ENCODE measurements around the gene ADRM1. TPM values are rescaled to one million over a fixed set of nuclear protein-coding genes. Genes with fewer than 3 reads are reported as not detected.
A peak's percentile ranks its signal among the peaks of the same experiment; 100 is the strongest.

Gene ADRM1, protein sequence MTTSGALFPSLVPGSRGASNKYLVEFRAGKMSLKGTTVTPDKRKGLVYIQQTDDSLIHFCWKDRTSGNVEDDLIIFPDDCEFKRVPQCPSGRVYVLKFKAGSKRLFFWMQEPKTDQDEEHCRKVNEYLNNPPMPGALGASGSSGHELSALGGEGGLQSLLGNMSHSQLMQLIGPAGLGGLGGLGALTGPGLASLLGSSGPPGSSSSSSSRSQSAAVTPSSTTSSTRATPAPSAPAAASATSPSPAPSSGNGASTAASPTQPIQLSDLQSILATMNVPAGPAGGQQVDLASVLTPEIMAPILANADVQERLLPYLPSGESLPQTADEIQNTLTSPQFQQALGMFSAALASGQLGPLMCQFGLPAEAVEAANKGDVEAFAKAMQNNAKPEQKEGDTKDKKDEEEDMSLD
- total RNA-seq, result 87.1 TPM
- long read RNA-seq, transcript ADRM1-205 (9 exons, 1,361 nt), result minor isoform, 24 of 640 reads
- long read RNA-seq, transcript ADRM1-201 (10 exons, 1,478 nt), result major isoform, 474 of 640 reads
- long read RNA-seq, partial matches to known transcripts, result 27 of 640 reads
- long read RNA-seq, other reads (novel, unspliced or antisense), result 114 of 640 reads

DNA sequence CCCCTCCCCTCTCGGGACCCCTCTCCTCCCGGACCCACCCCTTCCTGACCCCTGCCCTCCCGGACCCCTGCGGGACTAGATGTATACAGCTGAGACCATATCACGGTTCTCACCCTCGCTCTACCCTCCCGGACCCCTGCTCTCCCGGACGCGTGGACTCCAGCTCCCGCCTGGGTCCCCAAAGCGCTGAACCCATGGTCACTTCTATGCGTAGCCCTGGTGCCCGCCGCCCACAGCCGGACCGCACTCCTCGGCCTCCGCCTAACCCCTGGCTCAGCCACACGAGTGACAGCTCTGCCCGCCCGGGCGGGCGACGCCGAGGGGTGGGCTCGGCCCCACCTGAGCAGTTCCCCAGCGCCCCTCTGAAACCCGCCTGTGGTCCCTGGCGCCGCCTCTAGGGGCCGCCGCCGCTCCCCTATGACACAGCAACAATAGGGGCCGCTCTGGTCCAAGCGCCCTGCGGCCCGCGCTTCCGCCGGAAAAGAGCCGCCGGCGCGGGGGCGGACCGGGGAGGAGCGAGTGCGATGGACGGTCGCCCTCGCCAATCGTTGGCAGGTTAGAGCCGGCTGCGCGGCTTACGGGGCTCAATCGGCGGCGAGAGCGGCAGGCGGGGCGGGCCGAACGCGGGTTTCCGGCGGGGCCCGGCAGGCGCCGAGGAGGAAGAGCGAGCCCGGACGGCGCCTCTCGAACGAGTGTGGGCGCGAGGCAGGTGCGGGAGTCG, at the start of gene ADRM1:
Gene ADRM1, plus strand, starts transcription at position 657 of the 721 bp plus-strand sequence. CDS start 572 bp downstream, outside the sequence.
- peak; percentile 99 for DNase-seq (ENCODE audit: low spot score)

DNA sequence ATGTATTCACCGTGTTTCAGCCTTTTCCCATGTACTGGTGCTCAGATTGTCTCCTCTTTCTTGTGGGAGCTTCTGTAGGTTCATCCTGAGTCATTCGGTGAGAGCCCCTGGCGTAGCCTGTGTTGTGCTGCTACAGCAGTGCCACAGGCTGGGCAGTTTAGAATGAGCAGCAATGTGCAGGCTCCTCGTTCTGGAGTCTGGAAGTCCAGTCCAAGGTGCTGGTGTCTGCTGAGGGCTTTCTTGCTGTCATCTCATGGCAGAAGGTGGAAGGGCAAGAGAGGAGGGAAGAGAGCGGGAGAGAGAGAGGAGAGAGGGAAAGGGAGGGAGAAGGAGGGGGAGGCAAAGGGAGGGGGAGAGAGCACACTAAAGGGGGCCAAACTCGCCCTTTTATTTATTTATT, 49.4 kb upstream of the ADRM1 start:
- no peak for DNase-seq (ENCODE audit: low spot score)

DNA sequence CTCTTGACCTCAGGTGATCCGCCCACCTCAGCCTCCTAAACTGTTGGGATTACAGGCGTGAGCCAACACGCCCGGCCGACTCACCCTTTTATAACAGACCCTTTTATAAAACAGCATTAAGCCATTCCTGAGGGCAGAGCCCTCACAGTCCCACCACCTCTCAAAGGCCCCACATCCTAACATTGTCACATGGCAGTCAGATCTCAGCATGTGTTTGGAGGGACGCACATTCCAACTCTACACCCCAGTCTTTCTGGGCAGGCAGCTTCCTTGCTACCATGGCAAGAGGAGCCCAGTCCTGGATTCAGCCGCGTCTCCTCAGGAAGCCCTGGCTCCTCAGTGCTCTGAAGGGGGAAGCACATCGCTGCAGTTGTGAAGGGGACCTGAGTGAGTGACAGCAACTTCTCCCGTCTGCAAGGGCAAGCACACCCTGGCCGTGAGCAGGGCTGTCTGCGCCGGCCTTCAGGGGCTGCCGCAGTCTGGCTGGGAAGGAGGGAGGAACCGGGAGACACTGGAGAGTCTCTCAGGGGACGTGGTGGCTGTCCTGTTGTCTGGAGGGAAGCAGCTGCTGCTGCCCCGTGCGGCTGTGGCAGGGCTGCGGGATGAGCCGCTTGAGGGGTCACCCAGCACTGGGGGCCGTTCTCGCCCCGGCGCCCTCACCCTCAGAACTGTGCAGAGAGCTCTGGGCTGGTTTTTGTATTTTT, 48.6 kb upstream of the ADRM1 start:
- DNase-seq (ENCODE audit: low spot score), result no peak

DNA sequence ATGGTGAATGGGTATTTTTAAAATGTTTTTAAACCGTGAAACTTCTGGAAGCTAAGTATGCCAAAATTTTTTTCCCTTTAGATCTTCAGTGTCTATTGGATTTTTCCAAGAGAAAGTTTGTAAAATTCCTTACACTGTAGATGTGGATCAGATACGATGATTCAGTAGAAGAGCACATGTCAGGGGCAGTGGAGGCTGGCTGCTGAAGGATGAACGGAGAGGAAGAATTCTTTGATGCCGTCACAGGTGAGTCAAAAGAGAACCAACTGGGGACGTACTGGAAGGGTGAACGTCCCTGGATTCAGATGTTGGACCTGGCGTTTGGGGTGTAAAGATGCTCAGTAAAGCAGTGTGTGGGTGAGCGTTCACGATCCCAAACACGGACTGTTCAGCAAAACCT, 46.8 kb upstream of the ADRM1 start:
- no peak for DNase-seq (ENCODE audit: low spot score)

DNA sequence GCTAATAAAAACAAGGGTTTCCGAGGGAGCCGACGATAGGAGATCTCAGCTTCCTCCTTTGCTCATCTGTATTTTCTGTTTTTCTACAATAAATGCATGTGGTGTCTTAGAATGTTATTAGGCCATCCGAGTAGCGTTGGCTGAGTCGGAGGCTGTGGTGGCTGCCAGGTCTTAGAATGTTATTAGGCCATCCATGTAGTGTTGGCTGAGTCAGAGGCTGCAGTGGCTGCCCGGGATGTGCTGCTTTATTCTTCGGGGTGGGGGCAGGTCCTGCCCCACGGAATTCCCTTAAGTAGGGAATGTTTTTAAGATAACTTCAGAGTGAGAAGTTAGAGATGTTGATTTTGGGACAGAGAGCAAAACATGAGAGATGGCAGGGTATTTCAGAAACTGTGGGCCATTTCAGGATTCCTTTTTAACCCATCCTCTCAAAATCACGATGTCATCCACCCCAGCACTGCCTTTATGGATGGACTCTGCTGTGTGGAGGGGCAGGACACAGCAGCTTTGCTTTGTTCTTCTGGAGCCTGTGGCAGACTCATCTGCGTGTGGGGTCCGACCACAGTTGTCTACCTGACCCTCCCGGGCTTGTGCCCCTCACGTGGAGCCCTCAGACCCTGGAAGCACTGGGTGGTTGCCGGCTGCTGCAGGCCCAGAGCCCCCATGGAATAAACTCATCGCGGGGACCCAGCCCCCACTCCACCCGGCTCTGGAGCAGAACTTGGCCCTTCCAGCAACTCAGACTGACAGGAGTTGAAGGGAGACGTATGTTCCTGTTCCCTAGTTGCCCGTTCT, 44.1 kb upstream of the ADRM1 start:
- no peak for DNase-seq (ENCODE audit: low spot score)

DNA sequence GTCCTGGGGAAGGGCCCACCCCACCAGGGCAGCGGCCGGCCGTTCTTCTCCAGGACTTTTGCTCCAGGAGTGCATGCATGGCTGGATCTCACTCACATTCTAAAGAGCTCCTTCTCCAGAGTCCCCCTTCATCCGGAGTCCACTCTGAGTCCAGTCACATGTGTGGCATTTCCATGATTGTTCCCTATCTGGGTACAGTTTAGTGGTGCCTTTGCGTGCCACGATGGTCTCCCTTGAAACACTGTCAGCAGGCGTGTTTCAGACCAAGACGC, 43.6 kb upstream of the ADRM1 start:
- no peak for DNase-seq (ENCODE audit: low spot score)

DNA sequence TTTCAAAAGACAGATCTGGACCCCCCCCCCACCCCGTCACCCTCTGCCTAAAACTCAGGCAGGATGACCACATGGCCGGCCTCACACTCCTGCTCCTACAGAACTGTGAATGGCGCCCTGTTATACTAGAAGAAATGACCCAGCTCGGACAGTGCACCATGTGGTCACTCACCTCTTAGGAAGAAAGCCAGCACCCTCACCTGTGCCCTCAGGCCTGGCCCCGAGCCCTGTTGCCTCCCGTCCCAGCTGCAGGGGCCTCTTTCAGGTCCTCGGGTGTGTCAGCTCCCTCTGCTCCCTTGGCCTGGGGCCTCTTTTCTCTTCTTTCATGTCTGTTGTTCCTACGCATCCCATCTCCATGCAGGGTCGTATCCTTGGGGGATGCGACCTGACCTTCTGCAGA, 40.7 kb upstream of the ADRM1 start:
- no peak for DNase-seq (ENCODE audit: low spot score)

DNA sequence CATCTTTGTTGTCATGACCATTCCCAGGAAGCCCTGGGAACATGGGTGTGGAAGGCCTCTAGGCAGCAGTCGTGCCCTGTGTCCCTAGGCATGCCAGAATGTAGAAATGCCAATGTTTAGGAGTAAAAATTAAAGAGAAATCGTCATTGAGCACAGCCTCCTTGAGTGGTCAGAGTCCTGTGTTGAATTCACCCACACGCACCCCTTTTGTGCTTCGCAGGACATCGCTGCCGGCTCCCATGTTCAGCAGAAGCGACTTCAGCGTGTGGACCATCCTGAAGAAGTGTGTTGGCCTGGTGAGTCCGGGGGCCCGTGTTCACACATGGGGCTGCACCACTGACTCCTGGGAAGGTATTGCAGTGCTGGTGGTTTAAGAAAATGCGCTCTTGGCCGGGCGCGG, 39.4 kb upstream of the ADRM1 start:
- DNase-seq (ENCODE audit: low spot score), result no peak

DNA sequence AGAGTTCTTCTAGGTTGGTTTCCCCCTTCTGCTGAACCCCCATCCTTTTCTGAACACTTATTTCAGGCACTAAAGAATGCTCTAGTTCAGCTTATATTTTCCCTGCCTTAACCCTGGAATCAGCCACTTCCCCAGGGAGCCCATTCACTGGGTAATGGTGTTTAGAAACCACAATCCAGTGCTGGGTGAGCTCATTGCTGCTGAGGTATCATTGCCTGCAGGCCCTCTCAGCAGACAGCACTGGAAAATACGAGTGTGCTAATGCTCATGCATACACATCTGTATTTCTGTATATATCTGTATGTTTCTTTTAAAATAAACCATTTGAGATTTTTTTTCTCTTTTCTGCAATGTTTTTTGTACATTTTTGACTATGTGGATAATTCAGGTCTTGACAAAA, 37.4 kb upstream of the ADRM1 start:
- no peak for DNase-seq (ENCODE audit: low spot score)

DNA sequence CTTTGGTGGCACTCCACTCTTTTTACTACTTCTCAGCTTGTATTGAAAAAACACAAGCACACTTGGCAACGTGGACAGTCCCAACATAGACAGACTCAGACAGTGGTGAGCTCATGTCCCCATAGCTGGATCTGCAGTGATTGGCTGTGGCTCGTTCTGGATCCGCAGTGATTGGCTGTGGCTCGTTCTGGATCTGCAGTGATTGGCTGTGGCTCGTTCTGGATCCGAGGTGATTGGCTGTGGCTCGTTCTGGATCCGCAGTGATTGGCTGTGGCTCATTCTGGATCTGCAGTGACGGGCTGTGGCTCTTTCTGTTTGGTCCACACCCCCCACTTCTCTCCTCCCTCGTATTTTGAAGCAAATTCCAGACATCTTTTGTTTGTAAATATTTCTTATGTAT, 36.5 kb upstream of the ADRM1 start:
- DNase-seq (ENCODE audit: low spot score), result no peak

DNA sequence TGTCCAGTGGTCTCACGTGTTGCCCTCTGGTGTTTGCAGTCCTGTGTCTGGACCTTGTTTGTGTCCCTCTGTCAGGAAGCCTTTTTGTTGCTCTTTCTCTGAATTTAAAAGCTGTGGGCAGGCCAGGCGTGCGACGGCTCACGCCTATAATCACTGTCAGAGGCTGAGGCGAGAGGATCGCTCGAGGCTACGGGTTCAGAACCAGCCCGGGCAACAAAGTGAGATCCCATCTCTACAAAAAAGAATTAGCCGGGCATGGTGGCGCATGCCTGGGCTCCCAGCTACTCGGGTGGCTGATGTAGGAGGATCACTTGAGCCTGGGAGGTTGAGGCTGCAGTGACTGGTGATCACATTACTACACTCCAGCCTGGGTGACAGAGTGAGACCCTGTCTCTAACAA, 35.9 kb upstream of the ADRM1 start:
- no peak for DNase-seq (ENCODE audit: low spot score)

DNA sequence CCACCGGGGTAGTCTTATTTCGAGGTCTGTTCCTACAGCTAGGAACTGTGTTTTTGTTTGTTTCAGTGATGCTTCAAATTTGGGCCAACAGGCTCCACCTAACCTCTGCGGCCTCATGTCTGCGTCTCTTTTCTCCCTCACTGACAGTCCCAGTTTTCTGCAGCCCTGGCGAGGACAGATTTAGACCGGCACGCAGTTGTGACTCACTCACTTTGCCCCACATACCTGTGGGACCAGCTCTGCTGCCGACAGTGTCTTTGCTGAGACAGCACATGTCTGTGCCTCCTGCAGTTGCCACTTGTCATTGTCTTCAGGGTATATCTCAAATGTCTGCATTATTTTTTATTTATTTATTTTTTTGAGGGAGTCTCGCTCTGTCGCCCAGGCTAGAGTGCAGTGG, 35.3 kb upstream of the ADRM1 start:
- DNase-seq (ENCODE audit: low spot score), result no peak

DNA sequence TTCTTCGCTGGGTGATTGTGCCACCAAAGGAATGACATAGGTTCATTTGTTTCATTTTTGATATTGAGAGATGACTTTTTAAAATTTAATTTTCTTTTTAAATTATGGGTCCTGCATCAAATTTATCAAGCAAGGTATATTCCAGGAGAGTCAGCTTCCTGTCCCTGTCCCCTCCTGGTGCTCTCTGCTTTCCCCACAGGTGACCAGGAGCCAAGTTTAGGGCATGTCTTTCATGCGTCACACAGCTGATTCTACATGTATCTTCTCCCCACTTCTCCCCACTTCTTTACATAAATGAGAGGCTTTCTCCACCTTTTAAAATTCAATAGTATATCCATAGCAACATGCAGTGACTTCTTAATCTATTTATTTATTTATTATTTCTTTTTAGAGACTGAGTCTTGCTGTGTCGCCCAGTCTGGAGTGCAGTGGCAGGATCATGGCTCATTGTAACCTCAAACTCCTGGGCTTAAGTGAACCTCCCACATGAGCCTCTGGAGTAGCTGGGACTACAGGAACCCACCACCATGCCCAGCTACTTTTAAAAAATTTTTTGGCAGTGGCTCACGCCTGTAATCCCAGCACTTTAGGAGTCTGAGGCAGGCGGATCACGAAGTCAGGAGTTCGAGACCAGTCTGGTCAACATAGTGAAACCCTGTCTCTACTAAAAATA, 34.4 kb upstream of the ADRM1 start:
- no peak for DNase-seq (ENCODE audit: low spot score)

DNA sequence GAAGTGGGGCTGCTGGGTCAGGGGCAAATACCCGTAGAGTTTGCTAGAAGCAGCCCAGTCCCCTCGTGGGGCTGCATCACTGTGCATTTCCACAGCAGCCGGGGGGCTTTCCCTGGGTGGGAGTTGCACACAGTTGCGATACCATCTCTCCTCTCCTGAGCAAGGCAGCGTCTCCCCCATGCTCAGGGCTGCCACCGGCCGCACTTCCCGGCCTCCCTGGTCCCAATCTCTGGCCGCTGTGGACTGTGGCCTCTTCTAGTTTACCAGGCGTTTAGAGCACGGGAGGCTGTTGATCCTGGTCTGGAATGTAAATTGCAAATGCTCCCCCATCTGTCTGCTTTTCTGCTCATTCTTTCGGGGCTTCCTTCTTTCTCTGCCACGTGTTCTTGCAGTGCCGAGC, 33.4 kb upstream of the ADRM1 start:
- no peak for DNase-seq (ENCODE audit: low spot score)

DNA sequence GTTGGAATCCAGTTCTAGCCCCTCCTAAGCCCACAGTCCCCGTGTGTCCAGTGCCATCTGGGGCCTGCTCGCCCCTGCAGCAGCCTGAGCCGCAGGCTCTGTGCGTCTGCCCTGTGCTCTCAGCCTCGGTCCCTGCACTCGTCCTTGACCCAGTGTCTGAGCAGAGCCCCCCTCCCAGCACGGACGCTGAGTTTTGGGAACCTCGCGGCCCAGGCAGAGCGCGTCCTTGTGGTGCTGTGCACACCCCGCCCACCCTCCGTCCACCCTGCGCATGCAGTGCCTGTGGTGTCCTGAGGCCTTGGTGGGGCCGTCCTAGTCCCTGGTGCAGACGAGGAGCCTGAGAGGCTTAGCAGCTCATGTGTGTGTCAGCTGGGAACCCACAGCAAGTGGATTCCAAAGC, 32.9 kb upstream of the ADRM1 start:
- DNase-seq (ENCODE audit: low spot score), result no peak

DNA sequence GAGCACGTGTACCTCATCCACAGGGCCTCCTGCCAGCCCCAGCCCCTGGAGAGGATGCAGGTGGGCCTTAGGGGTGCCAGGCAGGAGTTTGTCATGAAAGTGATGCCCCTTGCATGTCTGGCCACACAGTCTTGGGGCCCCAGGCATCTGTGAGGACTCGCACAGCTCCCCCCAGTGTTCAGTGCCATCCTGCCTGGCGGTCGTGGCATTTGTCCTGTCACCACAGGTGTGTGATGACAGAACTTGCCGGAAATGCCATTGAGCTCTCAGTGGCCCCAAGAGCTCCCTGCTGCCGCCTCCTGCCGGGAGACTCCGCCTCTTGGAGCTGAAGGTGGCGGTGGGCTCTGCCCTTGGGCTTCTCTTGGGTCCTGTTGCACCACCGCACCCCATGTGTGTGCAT, 30.6 kb upstream of the ADRM1 start:
- no peak for DNase-seq (ENCODE audit: low spot score)

DNA sequence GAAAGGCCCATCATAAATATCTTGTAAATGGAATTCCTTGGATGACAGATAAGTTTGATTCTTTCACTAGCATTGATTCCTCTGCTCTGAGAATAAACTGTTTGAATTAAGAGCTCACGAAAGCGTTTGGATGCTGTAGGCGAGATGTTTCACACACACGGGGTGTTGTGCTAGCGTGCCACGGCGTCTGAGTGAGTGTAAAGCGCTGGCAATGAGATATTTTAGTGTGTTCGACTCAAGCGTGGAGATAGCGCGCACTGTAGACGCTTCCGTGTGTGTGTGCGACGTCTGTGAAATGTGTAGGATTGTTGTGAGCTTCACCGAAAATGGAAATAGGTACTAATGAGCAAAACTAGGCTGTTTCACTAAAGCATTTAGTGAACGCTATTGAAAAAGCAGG, 29.4 kb upstream of the ADRM1 start:
- DNase-seq (ENCODE audit: low spot score), result no peak

DNA sequence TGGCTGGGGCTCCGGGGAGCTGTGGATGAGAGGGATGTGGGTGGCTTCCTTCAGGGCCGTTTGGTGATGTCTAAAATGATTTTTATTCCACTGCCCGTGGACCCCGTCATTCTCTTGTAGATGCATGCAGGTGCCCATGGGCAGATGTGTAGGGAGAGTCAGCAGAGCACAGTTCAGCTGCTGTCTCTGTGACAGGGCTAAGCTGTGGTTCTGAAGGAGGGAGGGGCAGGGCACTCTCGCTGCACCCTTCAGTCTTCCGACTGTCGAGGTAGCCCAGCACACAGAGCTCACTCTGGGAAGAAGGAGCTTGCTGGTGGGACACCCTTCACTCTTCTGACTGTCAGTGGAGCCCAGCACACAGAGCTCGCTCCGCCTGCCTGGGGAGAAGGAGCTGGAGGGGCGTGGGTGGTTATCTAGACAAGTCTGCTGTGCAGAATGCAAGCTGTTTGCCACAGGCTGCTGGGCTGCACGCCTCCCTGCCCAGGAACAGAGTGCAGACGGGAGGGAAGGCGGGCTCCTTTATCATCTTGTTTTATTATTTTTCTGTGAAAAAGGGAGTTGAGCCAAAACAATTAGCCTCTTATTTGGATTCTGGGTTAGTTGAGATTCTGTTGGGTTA, 28.4 kb upstream of the ADRM1 start:
- DNase-seq (ENCODE audit: low spot score), result no peak

DNA sequence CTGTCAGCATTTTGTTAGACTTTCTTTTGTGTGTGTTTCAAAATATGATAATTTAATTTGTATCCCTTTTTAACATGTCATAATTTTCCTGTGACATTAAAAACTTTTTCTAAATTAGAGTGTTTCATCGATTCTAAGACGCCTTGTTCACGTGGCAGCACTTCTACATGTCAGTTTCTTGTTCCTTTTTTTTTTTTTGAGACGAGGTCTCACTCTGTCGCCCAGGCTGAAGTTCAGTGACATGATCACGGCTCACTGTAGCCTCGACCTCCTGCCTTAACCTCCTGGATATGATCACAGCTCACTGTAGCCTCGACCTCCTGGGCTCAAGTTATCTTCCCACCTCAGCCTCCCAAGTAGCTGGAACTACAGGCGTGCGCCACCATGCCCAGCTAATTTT, 27.6 kb upstream of the ADRM1 start:
- no peak for DNase-seq (ENCODE audit: low spot score)

DNA sequence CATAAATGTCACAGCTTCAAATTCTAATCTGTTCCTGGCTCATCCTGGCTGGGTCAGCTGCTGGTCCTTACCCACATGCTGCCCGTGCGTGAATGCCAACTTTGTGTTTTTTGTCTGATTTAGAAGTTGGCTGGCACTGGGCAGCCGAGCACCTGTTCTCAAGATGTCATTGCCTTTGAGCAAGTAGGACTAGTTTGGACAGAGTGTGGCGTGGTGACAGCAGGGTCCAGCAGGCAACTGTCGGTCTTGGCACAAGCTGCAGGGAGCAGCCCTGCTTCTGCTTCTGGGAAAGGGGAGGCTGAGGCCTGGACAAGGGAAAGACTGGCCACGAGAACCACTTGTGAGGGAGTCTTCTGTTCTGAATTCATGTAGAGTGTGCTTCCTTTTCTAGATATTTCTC, 26.4 kb upstream of the ADRM1 start:
- DNase-seq (ENCODE audit: low spot score), result no peak
